Heart right ventricle (tissue), 16 donors: Measurements from ENCODE around the gene IZUMO1R. TPM values are rescaled to one million over a fixed set of nuclear protein-coding genes. Genes with fewer than 3 reads are reported as not detected.
A peak's percentile ranks its signal among the peaks of the same experiment; 100 is the strongest.

Experiments used
- ATAC-seq, 8 donors: fragments of 200-7000 bp; cut with Tn5 transposase; one replicate each; pipeline ENCODE4 v1.9.1; 2020; ENCODE audit warnings: mild to moderate bottlenecking in 8 of 8, moderate library complexity in 8 of 8, moderate number of reproducible peaks in 1 of 8
- DNase-seq, 2 donors: peaks; one replicate each; pipeline ENCODE4 v3.0.0-alpha.2; 2020
- H3K27ac ChIP-seq, 10 donors: fragments of 200-600 bp; sonication (generic) in 2 of 10; one replicate each; pipeline versions ENCODE4 v1.5.0 to v1.8.0; 2020 to 2022; ENCODE audit warnings: mild to moderate bottlenecking in 3 of 10
- H3K27me3 ChIP-seq, 7 donors: fragments of 200-600 bp; one replicate each; pipeline ENCODE4 v1.8.0; 2021 to 2022; ENCODE audit warnings: mild to moderate bottlenecking in 2 of 7
- H3K36me3 ChIP-seq, 9 donors: fragments of 200-600 bp; sonication (generic) in 1 of 9; one replicate each; pipeline versions ENCODE4 v1.5.0 to v1.8.0; 2020 to 2022; ENCODE audit warnings: mild to moderate bottlenecking in 2 of 9
- H3K4me1 ChIP-seq, 9 donors: fragments of 200-600 bp; sonication (generic) in 1 of 9; one replicate each; pipeline versions ENCODE4 v1.5.0 to v1.8.0; 2020 to 2022; ENCODE audit warnings: mild to moderate bottlenecking in 4 of 9
- H3K4me3 ChIP-seq, 10 donors: fragments of 200-600 bp; sonication (generic) in 2 of 10; one replicate each; pipeline versions ENCODE4 v1.5.0 to v1.8.0; 2020 to 2022; ENCODE audit warnings: mild to moderate bottlenecking in 7 of 10, moderate library complexity in 2 of 10
- H3K9me3 ChIP-seq, 11 donors: fragments of 200-600 bp in 10 of 11; sonication (generic) in 2 of 11; one replicate each; pipeline versions ENCODE4 v1.5.0 to v1.8.0; 2013 to 2022; ENCODE audit warnings: mild to moderate bottlenecking in 2 of 11, control low read depth in 1 of 11, moderate library complexity in 1 of 11
- CTCF ChIP-seq, 9 donors: fragments of 200-600 bp; sonication (generic) in 2 of 9; IDR thresholded peaks; one replicate each; pipeline versions ENCODE4 v1.5.0 to v1.8.0; 2021 to 2022; ENCODE audit warnings: antibody characterized with exemption in 9 of 9, mild to moderate bottlenecking in 5 of 9, moderate library complexity in 1 of 9
- WGBS, 2 donors: extraction: QIAGEN DNeasy Blood & Tissue Kit; methylation state at CpG; one replicate each; pipeline ENCODE4 v1.1.7; 2013; ENCODE audit warnings: inconsistent platforms in 1 of 2; 5-methylcytosine and 5-hydroxymethylcytosine counted together
- intact Hi-C, 10 donors: fragments of 100-400 bp; cut with DNase I; formaldehyde crosslinking; loops; one replicate each; pipeline versions ENCODE4 v1.11.1 to v1.14.2; 2022
- polyA plus RNA-seq, 2 donors: library from polyadenylated mRNA; stranded (reverse); fragments of 200-250 nt; gene quantifications; one replicate each; pipeline ENCODE4 v1.2.3, GENCODE V29; 2013
- total RNA-seq, 10 donors: library from RNA; stranded (reverse); fragmentation: NEBNext Ultra II Directional in 3 of 10; extraction: Animal tissue kit (Norgen Biotek cat#: 25700) in 3 of 10; gene quantifications; one replicate each; pipeline versions ENCODE4 v1.2.1 to v1.2.4, GENCODE V29; 2021 to 2023
- donor health status: Arrhythmogenic right ventricular cardiomyopathy.
- donor health status: ischemic (EF 13 %, LVEDD 7.1; RV severe dilation, severe dysfunction).
- donor health status: healthy with polysubstance abuse.
- donor health status: DM: no; HTN: yes; CAD: no.
- donor health status: DM: no; HTN: no; CAD: no.
- donor health status: ischemic (EF 25% LVEDD 6.9; RV normal size, moderate dysfunction).
- donor health status: ischemic (EF 25% LVEDD 5.7; RV mildly dilated, moderate dysfunction).
- donor health status: healthy.
- donor health status: DM: yes; HTN: yes; CAD: no.
- donor health status: Ischemic cardiomyopathy.
- donor health status: ischemic (EF 35%, LVEDD 5.7; RV mildly dilated, moderate dysfunction).
- donor health status: nonischemic (EF 11% LVEDD 7.7; RV severe dilation, severe dysfunction).
- donor health status: DM: yes; HTN: yes; CAD: no.
- donor health status: PGD.
- donor health status: ischemic (EF 29% LVEDD 5.4; RV normal size, mild dysfunction).
- donor health status: nonischemic (EF 23%, LVEDD 6.1; RV moderate dilation, normal function).

The IZUMO1R gene
- total and polyA plus RNA-seq, 12 donors: not detected

DNA sequence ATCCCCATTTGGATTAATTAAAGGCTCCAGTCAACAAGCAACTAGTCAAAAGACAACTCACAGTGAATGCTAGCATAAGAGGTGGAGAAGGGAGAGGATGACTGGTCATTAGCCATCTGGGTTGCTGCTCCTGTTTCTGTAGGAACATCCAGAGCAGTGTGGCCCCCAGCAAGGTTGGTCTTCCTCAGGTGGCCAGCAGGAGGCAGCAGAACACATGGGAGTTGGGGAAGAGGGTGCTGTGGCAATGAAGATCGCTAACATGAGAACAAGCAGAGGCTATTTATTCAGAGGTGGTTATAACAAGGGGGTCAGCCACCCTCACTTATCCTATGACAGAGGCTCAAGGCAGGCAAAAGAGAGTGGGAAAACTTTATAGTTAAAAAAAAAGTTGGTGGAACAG, 21.3 kb downstream of the IZUMO1R start:
- WGBS, 2 donors: 13 to 17% methylated on average over 1 of the region's 1 CpG
- TF ChIP-seq CTCF (IDR thresholded peaks at IDR 0.05): peak in 1 of 9 donors; percentile 40
- Histone ChIP-seq H3K4me1 (no peaks in the 10 kb centered on the region), H3K9me3 (peaks cover 0 to 17% (median 0%) of the 10 kb centered on the region in 11 donors), H3K27me3 (no peaks in the 10 kb centered on the region), H3K27ac (no peak overlapping the region), H3K4me3 (no peak overlapping the region), H3K36me3 (no peaks in the 10 kb centered on the region)
- DNase-seq (no peak), ATAC-seq (no peak)
- intact Hi-C loops: no loop called here

DNA sequence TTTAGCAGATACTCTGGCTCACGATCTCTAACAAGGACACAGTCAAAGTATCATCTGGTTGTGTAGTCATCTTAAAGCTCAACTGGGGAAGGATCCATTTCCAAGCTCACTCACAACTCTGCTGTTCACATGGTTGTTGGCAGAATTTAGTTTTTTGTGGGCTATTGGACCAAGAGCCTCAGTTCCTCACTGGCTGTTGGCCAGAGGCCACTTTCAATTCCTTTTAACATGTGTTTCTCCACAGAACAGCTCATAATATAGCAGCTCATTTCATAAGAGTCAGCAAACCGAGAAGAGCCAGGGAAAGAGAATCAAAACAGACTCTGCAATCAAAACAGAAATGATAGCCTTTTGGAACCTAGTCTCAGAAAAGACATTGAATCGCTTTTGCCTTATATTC, 22.6 kb downstream of the IZUMO1R start:
- H3K27me3 ChIP-seq: no peaks in the 10 kb centered on the region
- intact Hi-C loops: no loop called here
- 35 to 50% methylated on average over 3 of the region's 3 CpGs for WGBS, 2 donors
- H3K27ac ChIP-seq: no peak overlapping the region
- no peak overlapping the region for H3K4me3 ChIP-seq
- DNase-seq (no peak), ATAC-seq (no peak)
- no peak for TF ChIP-seq CTCF (IDR thresholded peaks at IDR 0.05)
- no peaks in the 10 kb centered on the region for H3K36me3 ChIP-seq
- H3K9me3 ChIP-seq: peaks cover 0 to 17% (median 0%) of the 10 kb centered on the region in 11 donors
- no peaks in the 10 kb centered on the region for H3K4me1 ChIP-seq

DNA sequence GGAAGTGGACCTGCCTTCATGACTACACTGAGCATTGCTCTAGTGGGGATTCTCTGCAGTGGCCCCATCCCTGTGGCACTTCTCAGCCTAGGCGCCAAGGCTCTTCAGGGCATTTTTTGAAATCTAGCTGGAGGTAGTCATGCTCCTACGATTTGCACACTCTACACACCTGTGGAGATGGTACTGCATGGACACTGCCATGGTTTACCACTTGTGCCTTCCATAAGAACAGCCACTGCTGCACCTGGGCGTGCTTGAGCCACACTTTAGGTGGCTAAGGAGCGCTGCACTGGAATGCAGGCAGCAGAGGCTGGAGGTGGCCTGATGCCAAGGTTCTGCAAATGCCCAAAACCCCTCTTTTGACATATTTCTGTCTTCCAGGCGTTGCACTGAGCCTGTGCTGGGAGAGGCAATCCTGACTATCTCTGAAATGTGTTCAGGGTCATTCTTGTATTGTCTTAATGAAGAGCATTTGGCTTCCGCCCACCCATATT, 24.3 kb downstream of the IZUMO1R start:
- WGBS, 2 donors: 69 to 78% methylated on average over 6 of the region's 6 CpGs
- intact Hi-C loops: no loop called here
- no peaks in the 10 kb centered on the region for H3K4me1 ChIP-seq
- TF ChIP-seq CTCF (IDR thresholded peaks at IDR 0.05): no peak
- no peak for ATAC-seq
- H3K9me3 ChIP-seq: peaks cover 0 to 17% (median 0%) of the 10 kb centered on the region in 11 donors
- no peaks in the 10 kb centered on the region for H3K36me3 ChIP-seq
- no peak overlapping the region for H3K27ac ChIP-seq
- no peak overlapping the region for H3K4me3 ChIP-seq
- no peak for DNase-seq
- H3K27me3 ChIP-seq: no peaks in the 10 kb centered on the region

DNA sequence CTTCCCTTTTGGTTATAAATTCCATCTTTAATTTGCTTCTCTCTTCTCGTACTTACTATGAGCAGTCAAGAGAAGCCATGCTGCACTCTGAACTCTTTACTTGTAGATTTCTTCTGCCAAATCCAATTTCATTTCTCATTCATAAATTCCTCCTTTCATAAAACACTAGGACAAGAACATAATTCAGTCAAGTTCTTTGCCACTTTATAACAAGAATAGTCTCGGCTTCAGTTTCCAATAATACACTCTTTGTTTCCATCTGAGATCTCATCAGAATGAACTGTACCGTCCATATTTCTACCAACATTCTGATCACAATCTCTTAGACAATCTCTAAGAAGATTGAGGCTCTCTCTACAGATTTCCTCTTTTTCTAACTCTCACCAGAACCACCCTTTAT, 25.1 kb downstream of the IZUMO1R start:
- intact Hi-C loops: no loop called here
- Histone ChIP-seq H3K4me3 (no peak overlapping the region), H3K27ac (no peak overlapping the region), H3K27me3 (no peaks in the 10 kb centered on the region), H3K36me3 (no peaks in the 10 kb centered on the region), H3K9me3 (peaks cover 0 to 17% (median 0%) of the 10 kb centered on the region in 11 donors), H3K4me1 (no peaks in the 10 kb centered on the region)
- no peak for TF ChIP-seq CTCF (IDR thresholded peaks at IDR 0.05)
- 83 to 89% methylated on average over 3 of the region's 3 CpGs for WGBS, 2 donors
- ATAC-seq (no peak), DNase-seq (no peak)
